PC-3 (cell line): ENCODE measurements around the gene TADA2A. TPM values are rescaled to one million over a fixed set of nuclear protein-coding genes. Genes with fewer than 3 reads are reported as not detected.
A peak's percentile ranks its signal among the peaks of the same experiment; 100 is the strongest.

Source experiments
- ATAC-seq: fragments of 200-7000 bp; cut with Tn5 transposase; 2 replicates; pipeline ENCODE4 v1.9.1; 2020; ENCODE audit warnings: mild to moderate bottlenecking, moderate library complexity
- BruUV-seq: library from RNA; stranded (reverse); fragments of 400-500 nt; replicated peaks from 2 replicates; lab custom pipeline; 2021; lab: Mats Ljungman, UMichigan
- CTCF ChIA-PET: fragments of 300-600 bp; sonication (Branson Sonifier 250); formaldehyde crosslinking; loops from one replicate; lab custom pipeline; 2022; ENCODE audit warnings: antibody characterized with exemption; lab: Charles Lee
- POLR2A ChIA-PET: fragments of 300-600 bp; sonication (Branson Sonifier 250); formaldehyde crosslinking; loops from one replicate; lab custom pipeline; 2022; ENCODE audit warnings: antibody characterized with exemption; ENCODE audit not compliant: unreplicated experiment; lab: Charles Lee
- DNase-seq: peaks from one replicate; pipeline ENCODE4 v3.0.0-alpha.2; 2015
- H2AFZ ChIP-seq: fragments of 300-600 bp; sonication (generic); 2 replicates; pipeline ENCODE4 v1.6.0; 2016; ENCODE audit warnings: antibody characterized with exemption, low read length
- H3F3A ChIP-seq: fragments of 300-600 bp; sonication (generic); one replicate; pipeline ENCODE4 v1.6.0; 2017; ENCODE audit warnings: antibody characterized with exemption, low read length, control low read depth, mild to moderate bottlenecking; ENCODE audit not compliant: unreplicated experiment
- H3K27ac ChIP-seq: fragments of 300-600 bp; sonication (generic); 2 replicates; pipeline ENCODE4 v1.5.1; 2016; ENCODE audit warnings: mild to moderate bottlenecking, low read length
- H3K27me3 ChIP-seq: fragments of 300-600 bp; sonication (generic); 2 replicates; pipeline ENCODE4 v1.6.1; 2016; ENCODE audit warnings: low read length, mixed read lengths
- H3K36me3 ChIP-seq: fragments of 300-600 bp; sonication (generic); 2 replicates; pipeline ENCODE4 v1.6.1; 2016; ENCODE audit warnings: low read depth, mixed run types, low read length, mixed read lengths
- H3K4me1 ChIP-seq: fragments of 300-600 bp; sonication (generic); 2 replicates; pipeline ENCODE4 v1.5.1; 2016; ENCODE audit warnings: low read length; ENCODE audit not compliant: insufficient read depth
- H3K4me2 ChIP-seq: fragments of 300-600 bp; sonication (generic); 2 replicates; pipeline ENCODE4 v1.6.0; 2016; ENCODE audit warnings: low read length
- H3K4me3 ChIP-seq: fragments of 300-600 bp; sonication (generic); 2 replicates; pipeline ENCODE4 v1.5.1; 2016; ENCODE audit warnings: mild to moderate bottlenecking, low read length, mixed read lengths
- H3K79me2 ChIP-seq: fragments of 300-600 bp; sonication (generic); 2 replicates; pipeline ENCODE4 v1.6.1; 2017; ENCODE audit warnings: low read length, mixed read lengths
- H3K9ac ChIP-seq: fragments of 300-600 bp; sonication (generic); 2 replicates; pipeline ENCODE4 v1.6.0; 2016; ENCODE audit warnings: mild to moderate bottlenecking, low read length
- H3K9me2 ChIP-seq: fragments of 300-600 bp; sonication (generic); replicated peaks from 2 replicates; pipeline ENCODE4 v1.6.1; 2016; ENCODE audit warnings: mixed run types, low read length, mixed read lengths
- H3K9me3 ChIP-seq: fragments of 300-600 bp; sonication (generic); 2 replicates; pipeline ENCODE4 v1.6.1; 2016; ENCODE audit warnings: low read length, mixed read lengths
- H4K20me1 ChIP-seq: fragments of 300-600 bp; sonication (generic); 2 replicates; pipeline ENCODE4 v1.6.1; 2016; ENCODE audit warnings: low read length, mixed read lengths
- CTCF ChIP-seq: fragments of 300-600 bp; sonication (generic); conservative IDR thresholded peaks from 2 replicates; pipeline ENCODE4 v1.5.1; 2017; ENCODE audit warnings: antibody characterized with exemption, low read depth, mild to moderate bottlenecking, low read length
- EZH2 ChIP-seq: fragments of 300-600 bp; sonication (generic); IDR thresholded peaks from one replicate; pipeline ENCODE4 v1.6.1; 2017; ENCODE audit warnings: antibody characterized with exemption, mild to moderate bottlenecking, low read length; ENCODE audit not compliant: unreplicated experiment
- EZH2phosphoT487 ChIP-seq: fragments of 300-600 bp; sonication (generic); IDR thresholded peaks from 2 replicates; pipeline ENCODE4 v1.6.1; 2018; ENCODE audit warnings: mild to moderate bottlenecking, antibody characterized with exemption, low read length, borderline replicate concordance
- intact Hi-C: fragments of 100-400 bp; cut with micrococcal nuclease; formaldehyde crosslinking; loops from 2 replicates; pipeline ENCODE4 v1.9.0; 2023
- total RNA-seq: library from RNA; depleted of rRNA; stranded (reverse); fragments of >200 nt; gene quantifications from 2 replicates; pipeline ENCODE4 v1.2.3, GENCODE V29; 2014

The TADA2A gene
- total RNA-seq, 1 experiment from 2014 or later = 16.5 TPM

GRCh38 chr17:37360632-37361031, 46.1 kb upstream of the TADA2A start:
- Histone ChIP-seq H3K9me3 (no peaks in the 10 kb centered on the region), H3K9me2 (no peaks in the 10 kb centered on the region), H3K4me2 (no peak overlapping the region), H3K36me3 (no peaks in the 10 kb centered on the region), H3K9ac (no peak overlapping the region), H3K27me3 (no peaks in the 10 kb centered on the region), H3F3A (no peaks in the 10 kb centered on the region), H3K4me1 (peaks cover 27% of the 10 kb centered on the region), H2AFZ (no peak overlapping the region), H3K4me3 (no peak overlapping the region), H4K20me1 (peaks cover 17% of the 10 kb centered on the region), H3K27ac (peak overlapping the region; percentile 77; the same call in 1 of the 2 replicates), H3K79me2 (peaks cover 32% of the 10 kb centered on the region)
- no peak for ATAC-seq
- intact Hi-C loops = no loop called here
- POLR2A ChIA-PET = no interaction called here
- DNase-seq = peak; percentile 62
- BruUV-seq = no TSS peak
- no peak for TF ChIP-seq EZH2
- TF ChIP-seq EZH2phosphoT487 = no peak
- TF ChIP-seq CTCF = no peak
- CTCF ChIA-PET = no interaction called here

- Histone ChIP-seq H3K4me3 (no peak overlapping the region), H3K36me3 (no peaks in the 10 kb centered on the region), H3K4me2 (no peak overlapping the region), H2AFZ (no peak overlapping the region), H3K9me3 (no peaks in the 10 kb centered on the region), H3K9ac (no peak overlapping the region), H3K27me3 (no peaks in the 10 kb centered on the region), H3K27ac (no peak overlapping the region), H4K20me1 (peaks cover 17% of the 10 kb centered on the region), H3F3A (no peaks in the 10 kb centered on the region), H3K79me2 (peaks cover 23% of the 10 kb centered on the region), H3K4me1 (peaks cover 26% of the 10 kb centered on the region), H3K9me2 (no peaks in the 10 kb centered on the region)
- POLR2A ChIA-PET = no interaction called here
- no peak for DNase-seq
- intact Hi-C loops = no loop called here
- no peak for ATAC-seq
- no TSS peak for BruUV-seq
- no peak for TF ChIP-seq EZH2phosphoT487
- no peak for TF ChIP-seq CTCF
- CTCF ChIA-PET = no interaction called here
Observed at GRCh38 chr17:37361543-37361942, 45.1 kb upstream of the TADA2A start.

GRCh38 chr17:37365589-37365988, 41.1 kb upstream of the TADA2A start:
- Histone ChIP-seq H2AFZ (no peak overlapping the region), H3K4me3 (no peak overlapping the region), H3K27me3 (no peaks in the 10 kb centered on the region), H3K36me3 (no peaks in the 10 kb centered on the region), H4K20me1 (no peaks in the 10 kb centered on the region), H3K4me1 (peaks cover under 1% of the 10 kb centered on the region; the same call in 1 of the 2 replicates), H3K27ac (no peak overlapping the region), H3F3A (no peaks in the 10 kb centered on the region), H3K9ac (no peak overlapping the region), H3K9me3 (no peaks in the 10 kb centered on the region), H3K79me2 (no peaks in the 10 kb centered on the region), H3K4me2 (no peak overlapping the region), H3K9me2 (no peaks in the 10 kb centered on the region)
- POLR2A ChIA-PET = no interaction called here
- BruUV-seq = no TSS peak
- CTCF ChIA-PET = no interaction called here
- no peak for DNase-seq
- intact Hi-C loops = no loop called here
- TF ChIP-seq EZH2 (no peak), CTCF (no peak), EZH2phosphoT487 (no peak)
- no peak for ATAC-seq
